Mesenchymal stem cell (in vitro differentiated cells and primary cell): Measurements from ENCODE around the gene PTPRD.

Experiments used
- DNase-seq: peaks from one replicate; pipeline ENCODE4 v3.0.0-alpha.2; 2013
- H2AFZ ChIP-seq: one replicate; pipeline ENCODE4 v1.6.1; 2013; ENCODE audit warnings: low read depth, mild to moderate bottlenecking, control low read depth, inconsistent platforms, low read length, moderate library complexity
- H2AK5ac ChIP-seq: 2 replicates; pipeline ENCODE4 v1.6.1; 2013; ENCODE audit warnings: low read length, moderate library complexity, mild to moderate bottlenecking, inconsistent platforms; ENCODE audit not compliant: severe bottlenecking
- H2BK120ac ChIP-seq: one replicate; pipeline ENCODE4 v1.6.1; 2013; ENCODE audit warnings: low read depth, mild to moderate bottlenecking, inconsistent platforms, low read length, moderate library complexity
- H2BK12ac ChIP-seq, 2 experiments: one replicate each; pipeline ENCODE4 v1.6.1; 2013; ENCODE audit warnings: inconsistent platforms in 2 of 2, low read length in 2 of 2, mild to moderate bottlenecking in 2 of 2, moderate library complexity in 2 of 2, control low read depth in 1 of 2
- H2BK15ac ChIP-seq: one replicate; pipeline ENCODE4 v1.6.1; 2013; ENCODE audit warnings: mild to moderate bottlenecking, low read depth, inconsistent platforms; ENCODE audit not compliant: poor library complexity, severe bottlenecking
- H2BK5ac ChIP-seq: 2 replicates; pipeline ENCODE4 v1.6.1; 2013; ENCODE audit warnings: low read depth, mild to moderate bottlenecking, low read length, control low read depth, inconsistent platforms; ENCODE audit not compliant: poor library complexity, severe bottlenecking
- H3K14ac ChIP-seq, 2 experiments: one replicate each; pipeline ENCODE4 v1.6.1; 2013; ENCODE audit warnings: inconsistent platforms in 2 of 2, low read length in 2 of 2, control low read depth in 1 of 2, mild to moderate bottlenecking in 1 of 2, moderate library complexity in 1 of 2
- H3K18ac ChIP-seq, 2 experiments: one replicate each; pipeline ENCODE4 v1.6.1; 2013; ENCODE audit warnings: inconsistent platforms in 2 of 2, low read length in 2 of 2, control low read depth in 1 of 2, low read depth in 1 of 2, mild to moderate bottlenecking in 1 of 2
- H3K23ac ChIP-seq, 2 experiments: one replicate each; pipeline ENCODE4 v1.6.1; 2013; ENCODE audit warnings: inconsistent platforms in 2 of 2, low read length in 2 of 2, mild to moderate bottlenecking in 2 of 2, moderate library complexity in 2 of 2, control low read depth in 1 of 2
- H3K27ac ChIP-seq: 2 replicates; pipeline ENCODE4 v1.5.1; 2013; ENCODE audit warnings: mild to moderate bottlenecking, moderate library complexity, low read length, control low read depth, inconsistent platforms; ENCODE audit not compliant: poor library complexity, severe bottlenecking
- H3K27me3 ChIP-seq, 2 experiments: 2 replicates each; pipeline versions ENCODE4 v1.6.1 to v1.7.0; 2013; ENCODE audit warnings: low read length in 2 of 2, mild to moderate bottlenecking in 2 of 2, moderate library complexity in 2 of 2, control low read depth in 1 of 2, inconsistent platforms in 1 of 2; ENCODE audit not compliant: control insufficient read depth in 1 of 2, insufficient read depth in 1 of 2
- H3K36me3 ChIP-seq, 2 experiments: 2 replicates each; pipeline versions ENCODE4 v1.6.1 to v1.7.0; 2013; ENCODE audit warnings: low read length in 2 of 2, control low read depth in 1 of 2, inconsistent platforms in 1 of 2, low read depth in 1 of 2, mild to moderate bottlenecking in 1 of 2; ENCODE audit not compliant: insufficient read depth in 2 of 2, control insufficient read depth in 1 of 2
- H3K4ac ChIP-seq, 2 experiments: one replicate each; pipeline ENCODE4 v1.6.1; 2013; ENCODE audit warnings: inconsistent platforms in 2 of 2, low read length in 2 of 2, mild to moderate bottlenecking in 2 of 2, moderate library complexity in 2 of 2, control low read depth in 1 of 2, low read depth in 1 of 2
- H3K4me1 ChIP-seq: 2 replicates; pipeline ENCODE4 v1.6.1; 2013; ENCODE audit warnings: low read depth, low read length, control low read depth; ENCODE audit not compliant: control insufficient read depth, insufficient read depth
- H3K4me2 ChIP-seq: 2 replicates; pipeline ENCODE4 v1.6.1; 2013; ENCODE audit warnings: low read length, mild to moderate bottlenecking, inconsistent platforms; ENCODE audit not compliant: poor library complexity, severe bottlenecking
- H3K4me3 ChIP-seq, 2 experiments: 2 replicates each; pipeline versions ENCODE4 v1.5.1 to v1.7.0; 2013; ENCODE audit warnings: low read length in 2 of 2, mild to moderate bottlenecking in 2 of 2, control low read depth in 1 of 2, low read depth in 1 of 2; ENCODE audit not compliant: insufficient read depth in 1 of 2
- H3K79me1 ChIP-seq: replicated peaks from 2 replicates; pipeline ENCODE4 v1.6.1; 2013; ENCODE audit warnings: mild to moderate bottlenecking, control low read depth, low read length, inconsistent platforms; ENCODE audit not compliant: poor library complexity, severe bottlenecking
- H3K9ac ChIP-seq: 2 replicates; pipeline ENCODE4 v1.7.0; 2013; ENCODE audit warnings: mild to moderate bottlenecking, low read length, moderate library complexity
- H3K9me3 ChIP-seq: 2 replicates; pipeline ENCODE4 v1.7.0; 2013; ENCODE audit warnings: mild to moderate bottlenecking, low read length; ENCODE audit not compliant: control insufficient read depth
- H4K8ac ChIP-seq: one replicate; pipeline ENCODE4 v1.6.1; 2013; ENCODE audit warnings: inconsistent platforms, mild to moderate bottlenecking, low read length, moderate library complexity
- H4K91ac ChIP-seq: one replicate; pipeline ENCODE4 v1.6.1; 2013; ENCODE audit warnings: mild to moderate bottlenecking, low read length, inconsistent platforms
- WGBS: methylation state at CpG from one replicate; pipeline ENCODE4 v1.1.7; 2013; ENCODE audit warnings: mixed read lengths; 5-methylcytosine and 5-hydroxymethylcytosine counted together

Gene PTPRD

DNA sequence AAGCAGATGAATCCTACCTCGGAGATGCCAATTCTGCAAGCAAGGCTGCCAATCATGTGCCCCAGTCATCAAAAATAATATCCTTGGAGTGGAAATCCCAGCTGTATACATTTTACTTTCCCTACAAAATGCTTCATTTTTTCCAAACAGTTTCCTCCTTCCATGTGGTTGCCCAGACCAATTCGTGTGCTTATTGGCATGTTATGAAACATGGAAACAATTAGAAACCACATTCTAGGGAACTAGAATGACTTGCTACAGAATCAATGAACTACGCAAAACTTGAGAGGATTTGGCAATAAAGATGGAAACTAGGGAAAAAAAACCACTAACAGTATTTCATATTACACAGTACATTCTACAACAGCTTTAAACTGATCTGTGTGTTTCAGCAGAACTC is 2228.7 kb downstream of the PTPRD start:
- no peak overlapping the region for H3K4me3 ChIP-seq
- H2BK12ac ChIP-seq: no peak overlapping the region
- no peak overlapping the region for H4K8ac ChIP-seq
- no peaks in the 10 kb centered on the region for H3K36me3 ChIP-seq
- no peak overlapping the region for H3K4ac ChIP-seq
- DNase-seq: no peak
- no peaks in the 10 kb centered on the region for H3K4me1 ChIP-seq
- no peak overlapping the region for H3K9ac ChIP-seq
- no peaks in the 10 kb centered on the region for H3K27me3 ChIP-seq
- no peak overlapping the region for H4K91ac ChIP-seq
- no peak overlapping the region for H3K14ac ChIP-seq
- 97% methylated on average over 2 of the region's 3 CpGs for WGBS
- no peak overlapping the region for H3K27ac ChIP-seq
- H2BK120ac ChIP-seq: no peak overlapping the region
- no peak overlapping the region for H3K23ac ChIP-seq
- no peak overlapping the region for H2BK15ac ChIP-seq
- no peaks in the 10 kb centered on the region for H3K79me1 ChIP-seq
- H2BK5ac ChIP-seq: no peak overlapping the region
- no peaks in the 10 kb centered on the region for H3K9me3 ChIP-seq
- no peak overlapping the region for H3K18ac ChIP-seq
- H2AK5ac ChIP-seq: no peak overlapping the region
- no peak overlapping the region for H2AFZ ChIP-seq
- no peak overlapping the region for H3K4me2 ChIP-seq

DNA sequence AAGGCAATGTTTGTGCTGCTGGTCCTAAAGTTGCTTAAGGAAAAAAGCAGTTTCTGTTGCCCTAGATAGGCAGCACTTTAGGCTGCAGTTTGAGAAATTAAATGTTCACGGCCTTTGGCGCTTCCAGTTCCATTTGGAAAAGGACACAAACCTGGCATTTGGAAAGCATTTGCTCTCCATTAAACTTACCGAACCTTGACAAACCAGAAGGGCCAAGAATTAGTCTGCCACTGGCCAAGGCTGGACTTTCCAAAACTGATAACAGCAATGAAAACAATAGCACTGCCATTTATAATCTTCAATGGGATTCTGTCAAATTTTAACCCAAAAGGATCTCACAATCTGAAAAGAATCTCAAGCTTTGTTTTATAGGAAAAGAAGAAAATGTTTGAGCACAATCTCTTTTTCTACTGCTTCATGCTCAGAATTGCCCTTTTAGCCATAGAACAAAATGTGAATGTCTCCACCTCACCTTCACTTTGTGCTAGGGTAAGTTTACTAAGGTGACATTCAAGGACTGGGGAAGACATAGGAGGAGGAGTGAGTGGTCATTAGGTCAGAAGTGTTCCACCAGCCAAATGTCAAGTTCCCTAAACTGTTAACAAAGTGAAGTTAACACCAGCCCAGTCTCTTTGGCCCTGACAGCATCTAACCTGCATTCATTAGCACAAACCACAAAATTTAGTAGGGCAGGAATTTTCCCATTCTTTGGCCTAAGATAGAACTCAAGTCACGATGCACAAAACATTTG is 2229.8 kb downstream of the PTPRD start:
- no peak overlapping the region for H3K9ac ChIP-seq
- H3K4me1 ChIP-seq: no peaks in the 10 kb centered on the region
- no peak overlapping the region for H2BK15ac ChIP-seq
- H3K9me3 ChIP-seq: no peaks in the 10 kb centered on the region
- H3K18ac ChIP-seq: no peak overlapping the region
- no peak overlapping the region for H3K23ac ChIP-seq
- no peaks in the 10 kb centered on the region for H3K79me1 ChIP-seq
- no peak for DNase-seq
- H3K27me3 ChIP-seq: no peaks in the 10 kb centered on the region
- H2AK5ac ChIP-seq: no peak overlapping the region
- H4K91ac ChIP-seq: no peak overlapping the region
- no peak overlapping the region for H2BK5ac ChIP-seq
- WGBS: 97% methylated on average over 3 of the region's 4 CpGs
- no peak overlapping the region for H3K14ac ChIP-seq
- no peak overlapping the region for H3K4me3 ChIP-seq
- no peak overlapping the region for H3K4me2 ChIP-seq
- H3K36me3 ChIP-seq: no peaks in the 10 kb centered on the region
- H2AFZ ChIP-seq: no peak overlapping the region
- H3K27ac ChIP-seq: no peak overlapping the region
- no peak overlapping the region for H2BK12ac ChIP-seq
- H3K4ac ChIP-seq: no peak overlapping the region
- no peak overlapping the region for H4K8ac ChIP-seq
- no peak overlapping the region for H2BK120ac ChIP-seq

DNA sequence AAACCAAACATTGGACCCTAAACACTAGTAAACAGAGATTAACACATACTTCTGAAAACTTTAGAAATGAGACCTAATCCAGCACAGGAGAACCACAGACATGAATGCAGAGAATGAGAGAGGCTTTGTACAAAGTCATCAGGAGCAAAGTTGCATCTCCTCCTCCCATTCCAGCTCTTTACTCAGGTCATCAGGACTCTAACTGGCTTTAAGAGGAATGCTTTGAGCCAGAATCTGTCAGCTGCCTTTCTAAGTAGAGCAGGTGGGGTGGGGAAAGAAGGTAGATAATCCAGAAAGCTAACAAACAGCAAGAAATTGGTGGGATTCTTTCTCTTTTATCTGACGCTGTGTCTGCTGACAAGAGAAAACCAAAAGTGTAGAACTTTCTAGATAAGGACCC is 2230.5 kb downstream of the PTPRD start:
- no peak overlapping the region for H2AFZ ChIP-seq
- H3K27me3 ChIP-seq: no peaks in the 10 kb centered on the region
- WGBS: 87% methylated on average over 1 of the region's 1 CpG
- H3K4me3 ChIP-seq: no peak overlapping the region
- no peaks in the 10 kb centered on the region for H3K4me1 ChIP-seq
- no peak for DNase-seq
- no peak overlapping the region for H3K9ac ChIP-seq
- no peak overlapping the region for H2BK15ac ChIP-seq
- no peak overlapping the region for H3K18ac ChIP-seq
- no peak overlapping the region for H2BK120ac ChIP-seq
- no peaks in the 10 kb centered on the region for H3K36me3 ChIP-seq
- H3K79me1 ChIP-seq: no peaks in the 10 kb centered on the region
- H2BK12ac ChIP-seq: no peak overlapping the region
- no peak overlapping the region for H3K4ac ChIP-seq
- no peak overlapping the region for H3K4me2 ChIP-seq
- no peak overlapping the region for H4K8ac ChIP-seq
- H2BK5ac ChIP-seq: no peak overlapping the region
- no peak overlapping the region for H3K14ac ChIP-seq
- no peak overlapping the region for H2AK5ac ChIP-seq
- H3K23ac ChIP-seq: no peak overlapping the region
- no peak overlapping the region for H4K91ac ChIP-seq
- H3K9me3 ChIP-seq: no peaks in the 10 kb centered on the region
- H3K27ac ChIP-seq: no peak overlapping the region

DNA sequence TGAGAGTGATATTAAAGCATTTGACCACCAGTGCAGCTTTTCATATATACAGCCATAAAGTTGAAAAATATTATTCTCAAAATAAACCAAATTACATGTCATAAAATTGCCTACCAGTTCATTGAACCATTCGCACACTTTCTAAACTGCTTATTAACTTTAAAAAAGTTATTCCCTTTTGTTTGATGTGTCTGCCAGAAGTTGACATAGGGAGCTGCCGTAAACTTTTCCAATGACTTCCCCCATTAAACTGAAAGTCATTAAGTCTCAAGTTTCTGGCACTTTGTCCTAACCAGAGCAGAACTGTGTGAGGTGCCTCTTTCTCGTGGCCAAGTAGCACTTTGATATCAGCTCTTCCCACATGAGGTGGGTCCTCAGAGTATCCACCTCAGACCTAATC is 2231.2 kb downstream of the PTPRD start:
- 74% methylated on average over 3 of the region's 3 CpGs for WGBS
- H3K79me1 ChIP-seq: no peaks in the 10 kb centered on the region
- H2BK12ac ChIP-seq: no peak overlapping the region

More for the DNA sequence above, 2231.2 kb downstream of the PTPRD start:
- H2BK120ac ChIP-seq: no peak overlapping the region
- H2BK5ac ChIP-seq: no peak overlapping the region
- no peaks in the 10 kb centered on the region for H3K9me3 ChIP-seq
- H3K18ac ChIP-seq: no peak overlapping the region
- DNase-seq: no peak
- H2BK15ac ChIP-seq: no peak overlapping the region
- H2AK5ac ChIP-seq: no peak overlapping the region
- no peak overlapping the region for H3K4me3 ChIP-seq
- H4K91ac ChIP-seq: no peak overlapping the region
- no peak overlapping the region for H3K23ac ChIP-seq
- no peaks in the 10 kb centered on the region for H3K4me1 ChIP-seq
- H3K27me3 ChIP-seq: no peaks in the 10 kb centered on the region
- no peak overlapping the region for H3K4ac ChIP-seq
- H3K27ac ChIP-seq: no peak overlapping the region
- H3K36me3 ChIP-seq: no peaks in the 10 kb centered on the region
- no peak overlapping the region for H3K4me2 ChIP-seq
- H2AFZ ChIP-seq: no peak overlapping the region
- no peak overlapping the region for H3K9ac ChIP-seq
- H3K14ac ChIP-seq: no peak overlapping the region
- H4K8ac ChIP-seq: no peak overlapping the region
